ENCODE measurements around the gene ACYP2.

The ACYP2 gene

DNA sequence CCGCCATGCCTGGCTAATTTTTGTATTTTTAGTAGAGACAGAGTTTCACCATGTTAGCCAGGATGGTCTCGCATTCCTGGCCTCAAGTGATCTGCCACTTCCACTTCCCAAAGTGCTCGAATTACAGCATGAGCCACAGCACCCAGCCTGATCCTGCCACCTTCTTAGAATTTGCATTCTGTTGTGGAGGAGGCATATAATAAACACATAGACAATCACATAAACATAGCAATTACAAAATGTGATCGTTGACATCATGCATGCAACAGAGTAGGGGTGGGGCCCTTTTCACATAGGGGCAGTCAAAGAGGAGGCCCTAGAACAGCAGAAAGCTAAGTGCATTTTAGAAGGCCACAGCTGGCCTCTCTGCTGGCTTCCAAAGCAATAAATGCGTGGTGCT lies 180.5 kb downstream of the ACYP2 start (continued):
- no peak for TF ChIP-seq PATZ1 (CRISPR knock-in tag; IDR thresholded peaks at IDR 0.05; ENCODE audit: borderline replicate concordance)
- TF ChIP-seq TOX (CRISPR knock-in tag; IDR thresholded peaks at IDR 0.05; ENCODE audit: borderline replicate concordance): no peak
- no peak for TF ChIP-seq GLIS3 (CRISPR knock-in tag; IDR thresholded peaks at IDR 0.05)

GRCh38 chr2:54298514-54298913 lies 183.1 kb downstream of the ACYP2 start:
- TF ChIP-seq CREB5 (CRISPR knock-in tag; IDR thresholded peaks at IDR 0.05; ENCODE audit: low read depth): no peak
- no peak for TF ChIP-seq PATZ1 (CRISPR knock-in tag; IDR thresholded peaks at IDR 0.05; ENCODE audit: borderline replicate concordance)
- TF ChIP-seq ZNF70 (CRISPR knock-in tag; IDR thresholded peaks at IDR 0.05): no peak
- TF ChIP-seq CSDC2 (CRISPR knock-in tag; IDR thresholded peaks at IDR 0.05): no peak
- no peak for TF ChIP-seq SNAI2 (CRISPR knock-in tag; IDR thresholded peaks at IDR 0.05)
- no peak for TF ChIP-seq ESRRG (CRISPR knock-in tag; IDR thresholded peaks at IDR 0.05)
- no peak for TF ChIP-seq RARB (CRISPR knock-in tag; IDR thresholded peaks at IDR 0.05)
- TF ChIP-seq ZFP30 (CRISPR knock-in tag; IDR thresholded peaks at IDR 0.05): no peak
- no peak for TF ChIP-seq PPARA (CRISPR knock-in tag; IDR thresholded peaks at IDR 0.05; ENCODE audit: borderline replicate concordance)
- TF ChIP-seq ISL1 (CRISPR knock-in tag; IDR thresholded peaks at IDR 0.05): no peak
- TF ChIP-seq POU6F1 (CRISPR knock-in tag; IDR thresholded peaks at IDR 0.05; ENCODE audit: borderline replicate concordance, low read depth): no peak
- TF ChIP-seq BACH2 (CRISPR knock-in tag; IDR thresholded peaks at IDR 0.05; ENCODE audit: borderline replicate concordance): no peak
- no peak for TF ChIP-seq ZNF565 (CRISPR knock-in tag; conservative IDR thresholded peaks at IDR 0.05; ENCODE audit: low read depth)
- TF ChIP-seq ZNF8 (CRISPR knock-in tag; IDR thresholded peaks at IDR 0.05): no peak
- no peak for TF ChIP-seq TCF4 (CRISPR knock-in tag; IDR thresholded peaks at IDR 0.05; ENCODE audit: borderline replicate concordance)
- TF ChIP-seq ARNTL (CRISPR knock-in tag; IDR thresholded peaks at IDR 0.05; ENCODE audit: borderline replicate concordance, low read depth): no peak
- no peak for TF ChIP-seq GLIS3 (CRISPR knock-in tag; IDR thresholded peaks at IDR 0.05)
- TF ChIP-seq CSRNP3 (CRISPR knock-in tag; IDR thresholded peaks at IDR 0.05): no peak
- no peak for TF ChIP-seq TOX (CRISPR knock-in tag; IDR thresholded peaks at IDR 0.05; ENCODE audit: borderline replicate concordance)
- ATAC-seq: no peak

- TF ChIP-seq SNAI2 (CRISPR knock-in tag; IDR thresholded peaks at IDR 0.05) (no peak), ZNF8 (CRISPR knock-in tag; IDR thresholded peaks at IDR 0.05) (no peak), CSRNP3 (CRISPR knock-in tag; IDR thresholded peaks at IDR 0.05) (no peak), ZC3H10 (CRISPR knock-in tag; IDR thresholded peaks at IDR 0.05) (no peak), ZFP3 (CRISPR knock-in tag; IDR thresholded peaks at IDR 0.05) (no peak), PPARA (CRISPR knock-in tag; IDR thresholded peaks at IDR 0.05; ENCODE audit: borderline replicate concordance) (no peak), TCF4 (CRISPR knock-in tag; IDR thresholded peaks at IDR 0.05; ENCODE audit: borderline replicate concordance) (no peak), OSR1 (CRISPR knock-in tag; IDR thresholded peaks at IDR 0.05) (no peak), ZFP30 (CRISPR knock-in tag; IDR thresholded peaks at IDR 0.05) (no peak), ARNTL (CRISPR knock-in tag; IDR thresholded peaks at IDR 0.05; ENCODE audit: borderline replicate concordance, low read depth) (no peak), ISL1 (CRISPR knock-in tag; IDR thresholded peaks at IDR 0.05) (no peak)
- TF ChIP-seq, protein P1, sequence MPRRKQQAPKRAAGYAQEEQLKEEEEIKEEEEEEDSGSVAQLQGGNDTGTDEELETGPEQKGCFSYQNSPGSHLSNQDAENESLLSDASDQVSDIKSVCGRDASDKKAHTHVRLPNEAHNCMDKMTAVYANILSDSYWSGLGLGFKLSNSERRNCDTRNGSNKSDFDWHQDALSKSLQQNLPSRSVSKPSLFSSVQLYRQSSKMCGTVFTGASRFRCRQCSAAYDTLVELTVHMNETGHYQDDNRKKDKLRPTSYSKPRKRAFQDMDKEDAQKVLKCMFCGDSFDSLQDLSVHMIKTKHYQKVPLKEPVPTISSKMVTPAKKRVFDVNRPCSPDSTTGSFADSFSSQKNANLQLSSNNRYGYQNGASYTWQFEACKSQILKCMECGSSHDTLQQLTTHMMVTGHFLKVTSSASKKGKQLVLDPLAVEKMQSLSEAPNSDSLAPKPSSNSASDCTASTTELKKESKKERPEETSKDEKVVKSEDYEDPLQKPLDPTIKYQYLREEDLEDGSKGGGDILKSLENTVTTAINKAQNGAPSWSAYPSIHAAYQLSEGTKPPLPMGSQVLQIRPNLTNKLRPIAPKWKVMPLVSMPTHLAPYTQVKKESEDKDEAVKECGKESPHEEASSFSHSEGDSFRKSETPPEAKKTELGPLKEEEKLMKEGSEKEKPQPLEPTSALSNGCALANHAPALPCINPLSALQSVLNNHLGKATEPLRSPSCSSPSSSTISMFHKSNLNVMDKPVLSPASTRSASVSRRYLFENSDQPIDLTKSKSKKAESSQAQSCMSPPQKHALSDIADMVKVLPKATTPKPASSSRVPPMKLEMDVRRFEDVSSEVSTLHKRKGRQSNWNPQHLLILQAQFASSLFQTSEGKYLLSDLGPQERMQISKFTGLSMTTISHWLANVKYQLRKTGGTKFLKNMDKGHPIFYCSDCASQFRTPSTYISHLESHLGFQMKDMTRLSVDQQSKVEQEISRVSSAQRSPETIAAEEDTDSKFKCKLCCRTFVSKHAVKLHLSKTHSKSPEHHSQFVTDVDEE (CRISPR knock-in tag; IDR thresholded peaks at IDR 0.05): no peak
- no peak for ATAC-seq
These were observed 188.2 kb downstream of the ACYP2 start for GRCh38 chr2:54303631-54304030.
